ENCODE measurements around the gene CDH4. TPM values are rescaled to one million over a fixed set of nuclear protein-coding genes. Genes with fewer than 3 reads are reported as not detected.

Gene CDH4
- total and polyA plus RNA-seq, 2 of the 8 experiments (the other 6 are each of a cell fraction or from before 2014, with no cell fraction given) = 4.3 to 7.9 TPM

DNA sequence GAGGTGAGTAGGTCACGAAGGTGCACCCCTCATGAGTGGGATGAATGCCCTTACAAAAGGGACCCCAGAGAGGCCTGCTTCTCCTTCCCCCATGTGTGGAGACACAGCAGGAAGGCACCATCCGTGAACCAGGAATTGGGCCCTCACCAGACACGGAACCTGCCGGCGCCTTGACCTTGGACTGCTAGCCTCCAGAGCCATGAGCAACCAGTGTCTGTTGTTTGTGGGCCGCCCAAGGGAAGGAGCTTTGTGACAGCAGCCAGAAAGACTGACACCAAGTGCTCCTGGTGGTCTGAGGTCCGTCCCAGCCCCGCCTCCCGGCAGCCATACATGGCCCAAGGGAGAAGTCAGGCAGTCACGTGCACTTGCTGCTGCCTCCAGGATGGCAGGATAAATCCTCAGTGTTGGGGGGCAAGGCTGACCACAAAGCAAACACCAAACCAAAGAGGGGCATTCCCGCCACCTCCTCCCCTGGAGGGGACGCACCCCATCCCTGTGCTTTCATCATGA is 29.3 kb downstream of the CDH4 start:
- Histone ChIP-seq H3K23ac (ENCODE audit: insufficient read length) (no peak overlapping the region), H2BK15ac (ENCODE audit: low read length) (no peak overlapping the region), H3K9ac (replicated peaks in 1 of 4; ENCODE audit: extremely low read depth in 1 of 4, low read depth in 3 of 4, low read length in 3 of 4) (no peak overlapping the region), H2BK120ac (replicated peaks; ENCODE audit: low read depth, low read length) (no peak overlapping the region), H4K8ac (ENCODE audit: extremely low read depth, insufficient read depth, low read length) (no peak overlapping the region), H2BK5ac (ENCODE audit: low read depth, low read length) (no peak overlapping the region), H2AFZ (ENCODE audit: low read length) (no peak overlapping the region), H3K79me1 (ENCODE audit: low read depth, low read length) (no peaks in the 10 kb centered on the region; the same call in none of the 2 replicates), H3K27me3 (replicated peaks in 1 of 4; ENCODE audit: control insufficient read depth in 3 of 4, extremely low read depth in 1 of 4, insufficient read depth in 3 of 4, low read length in 3 of 4) (peaks cover 0 to 3% (median 1%) of the 10 kb centered on the region in 4 experiments; a peak in 3 of 7 replicates), H4K91ac (replicated peaks; ENCODE audit: insufficient read length, low read length) (peak overlapping the region; percentile 37), H3K14ac (ENCODE audit: insufficient read length) (no peak overlapping the region), H3K56ac (replicated peaks; ENCODE audit: insufficient read length, low read depth, low read length) (no peak overlapping the region), H2BK12ac (ENCODE audit: low read depth, low read length) (no peak overlapping the region), H3K27ac (ENCODE audit: low read depth, low read length) (no peak overlapping the region), H3K79me2 (ENCODE audit: control insufficient read depth in 1 of 2, insufficient read depth in 2 of 2, low read length in 2 of 2) (no peaks in the 10 kb centered on the region), H3K9me3 (ENCODE audit: insufficient read depth in 2 of 2, low read depth in 1 of 2, low read length in 1 of 2) (peaks cover 2 to 7% of the 10 kb centered on the region in 2 experiments; a peak in 1 of 4 replicates), H2BK20ac (ENCODE audit: low read length) (no peak overlapping the region), H2AK5ac (ENCODE audit: low read depth, low read length) (no peak overlapping the region), H3K4ac (replicated peaks; ENCODE audit: insufficient read length, low read depth, low read length) (no peak overlapping the region), H3K23me2 (ENCODE audit: low read depth, low read length) (peaks cover 4% of the 10 kb centered on the region; the same call in 1 of the 2 replicates), H3K4me1 (replicated peaks in 1 of 4; ENCODE audit: control insufficient read depth in 3 of 4, insufficient read depth in 4 of 4, low read length in 3 of 4) (0 out of 7 replicates have a peak, but pooled peaks cover 0 to 2% (median 0%) of the 10 kb centered on the region in 4 experiments), H4K5ac (ENCODE audit: insufficient read length, low read depth, low read length) (no peak overlapping the region), H3K18ac (ENCODE audit: extremely low read depth, low read length) (no peak overlapping the region), H3K4me3 (ENCODE audit: extremely low read depth in 1 of 4, insufficient read depth in 2 of 4, low read depth in 3 of 4, low read length in 4 of 4) (no peak overlapping the region), H3K4me2 (ENCODE audit: insufficient read depth in 1 of 2, low read depth in 2 of 2, low read length in 2 of 2) (no peak overlapping the region), H3K36me3 (ENCODE audit: control insufficient read depth in 2 of 4, insufficient read depth in 4 of 4, low read length in 3 of 4) (no peaks in the 10 kb centered on the region), H4K20me1 (replicated peaks in 1 of 2; ENCODE audit: control insufficient read depth in 1 of 2, insufficient read depth in 2 of 2, low read length in 2 of 2) (peaks cover 0 to 7% of the 10 kb centered on the region in 2 experiments)
- FAIRE-seq = no peak
- ChIA-PET CTCF (ENCODE audit: partially characterized antibody) (no interaction called here), POLR2A (ENCODE audit: partially characterized antibody) (no interaction called here)
- DNase-seq (ENCODE audit: low read depth in 1 of 2, low spot score in 2 of 2) = no peak
- WGBS, 2 experiments (ENCODE audit: extremely low coverage in 1 of 2, insufficient coverage in 1 of 2, insufficient read length in 1 of 2, insufficient replicate concordance in 2 of 2, low coverage in 1 of 2, low lambda C conversion rate in 2 of 2, missing lambda C conversion rate in 1 of 2) = 87% methylated on average over 11 of the region's 12 CpGs; no CpG with 5 or more reads in 1 of the 2 experiments
- TF ChIP-seq ZNF274 (IDR thresholded peaks at IDR 0.05; ENCODE audit: borderline replicate concordance, extremely low read depth, low read length) (no peak), NRF1 (IDR thresholded peaks at IDR 0.05; ENCODE audit: low read depth, low read length) (no peak), CTBP2 (IDR thresholded peaks at IDR 0.05; ENCODE audit: borderline replicate concordance, insufficient read depth, insufficient read length, low read length) (no peak), JUND (IDR thresholded peaks at IDR 0.05; ENCODE audit: low read length) (no peak), POLR2AphosphoS5 (IDR thresholded peaks at IDR 0.05; ENCODE audit: low read depth, low read length) (no peak), TBP (IDR thresholded peaks at IDR 0.05; ENCODE audit: low read depth, low read length) (no peak), BRCA1 (IDR thresholded peaks at IDR 0.05; ENCODE audit: low read depth, low read length) (no peak), KDM5A (IDR thresholded peaks at IDR 0.05; ENCODE audit: low read length) (no peak), BCL11A (IDR thresholded peaks at IDR 0.05; ENCODE audit: low read depth in 2 of 2, low read length in 2 of 2) (no peak), SP1 (IDR thresholded peaks at IDR 0.05; ENCODE audit: low read depth, low read length) (no peak), EZH2 (IDR thresholded peaks at IDR 0.05; ENCODE audit: low read depth, low read length, severe bottlenecking) (no peak)
- TF ChIP-seq, protein P1, sequence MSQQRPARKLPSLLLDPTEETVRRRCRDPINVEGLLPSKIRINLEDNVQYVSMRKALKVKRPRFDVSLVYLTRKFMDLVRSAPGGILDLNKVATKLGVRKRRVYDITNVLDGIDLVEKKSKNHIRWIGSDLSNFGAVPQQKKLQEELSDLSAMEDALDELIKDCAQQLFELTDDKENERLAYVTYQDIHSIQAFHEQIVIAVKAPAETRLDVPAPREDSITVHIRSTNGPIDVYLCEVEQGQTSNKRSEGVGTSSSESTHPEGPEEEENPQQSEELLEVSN (IDR thresholded peaks at IDR 0.05) = no peak

All from H1 (cell line).